H1 (cell line): Measurements from ENCODE around the gene BHLHE23. TPM values are rescaled to one million over a fixed set of nuclear protein-coding genes. Genes with fewer than 3 reads are reported as not detected.

Experiments
- CTCF ChIA-PET: fragments of 300-600 bp; sonication (Branson Sonifier 250); formaldehyde crosslinking; loops from one replicate; lab custom pipeline; 2021; ENCODE audit not compliant: partially characterized antibody; lab: Charles Lee
- POLR2A ChIA-PET: fragments of 300-600 bp; sonication (Branson Sonifier 250); formaldehyde crosslinking; loops from one replicate; lab custom pipeline; 2021; ENCODE audit warnings: inconsistent platforms; ENCODE audit not compliant: partially characterized antibody; lab: Charles Lee
- DNase-seq, 2 experiments: peaks; one replicate each; pipeline versions ENCODE4 v3.0.0 to v3.0.0-alpha.2; 2010 to 2022; ENCODE audit warnings: low spot score in 2 of 2, low read depth in 1 of 2, mixed read lengths in 1 of 2
- FAIRE-seq: peaks from 2 replicates; lab custom pipeline; 2011; peaks lifted over from hg19 to GRCh38; lab: Jason Lieb, UNC
- H2AFZ ChIP-seq: 2 replicates; pipeline ENCODE4 v1.8.1; 2012; ENCODE audit warnings: low read length, inconsistent platforms
- H2AK5ac ChIP-seq: 2 replicates; pipeline ENCODE4 v1.6.1; 2013; ENCODE audit warnings: low read depth, low read length
- H2BK120ac ChIP-seq: replicated peaks from 2 replicates; pipeline ENCODE3; 2013; ENCODE audit warnings: low read depth, low read length, inconsistent platforms
- H2BK12ac ChIP-seq: 2 replicates; pipeline ENCODE4 v1.6.1; 2013; ENCODE audit warnings: low read depth, low read length
- H2BK15ac ChIP-seq: 2 replicates; pipeline ENCODE4 v1.6.1; 2013; ENCODE audit warnings: low read length
- H2BK20ac ChIP-seq: 2 replicates; pipeline ENCODE4 v1.6.1; 2013; ENCODE audit warnings: low read length
- H2BK5ac ChIP-seq: 2 replicates; pipeline ENCODE4 v1.6.1; 2013; ENCODE audit warnings: low read depth, low read length
- H3K14ac ChIP-seq: 2 replicates; pipeline ENCODE4 v1.6.1; 2013; ENCODE audit warnings: inconsistent platforms; ENCODE audit not compliant: insufficient read length
- H3K18ac ChIP-seq: 2 replicates; pipeline ENCODE4 v1.6.1; 2013; ENCODE audit warnings: low read length; ENCODE audit errors: extremely low read depth
- H3K23ac ChIP-seq: 2 replicates; pipeline ENCODE4 v1.6.1; 2013; ENCODE audit warnings: inconsistent platforms; ENCODE audit not compliant: insufficient read length
- H3K23me2 ChIP-seq: 2 replicates; pipeline ENCODE4 v1.6.1; 2013; ENCODE audit warnings: low read depth, low read length
- H3K27ac ChIP-seq: 2 replicates; pipeline ENCODE4 v1.6.1; 2011; ENCODE audit warnings: low read depth, low read length, inconsistent platforms
- H3K27me3 ChIP-seq, 4 experiments: replicated peaks in 1 of 4; 1 replicate in 1 of 4; 2 replicates in 3 of 4; pipeline versions ENCODE4 v1.6.1 to v1.8.1; 2011 to 2013; ENCODE audit warnings: low read length in 3 of 4, mild to moderate bottlenecking in 3 of 4, inconsistent platforms in 2 of 4, mixed read lengths in 2 of 4, moderate library complexity in 1 of 4; ENCODE audit not compliant: control insufficient read depth in 3 of 4, insufficient read depth in 3 of 4; ENCODE audit errors: extremely low read depth in 1 of 4
- H3K36me3 ChIP-seq, 4 experiments: 2 replicates each; pipeline versions ENCODE4 v1.6.1 to v1.8.1; 2011 to 2013; ENCODE audit warnings: mild to moderate bottlenecking in 4 of 4, low read length in 3 of 4, moderate library complexity in 2 of 4, control low read depth in 1 of 4, inconsistent platforms in 1 of 4; ENCODE audit not compliant: insufficient read depth in 4 of 4, control insufficient read depth in 2 of 4
- H3K4ac ChIP-seq: replicated peaks from 2 replicates; pipeline ENCODE3; 2013; ENCODE audit warnings: low read length, low read depth, mixed read lengths, inconsistent platforms; ENCODE audit not compliant: insufficient read length
- H3K4me1 ChIP-seq, 4 experiments: replicated peaks in 1 of 4; 1 replicate in 1 of 4; 2 replicates in 3 of 4; pipeline versions ENCODE4 v1.6.1 to v1.8.1; 2011 to 2013; ENCODE audit warnings: low read length in 3 of 4, inconsistent platforms in 2 of 4, mixed read lengths in 1 of 4; ENCODE audit not compliant: insufficient read depth in 4 of 4, control insufficient read depth in 3 of 4
- H3K4me2 ChIP-seq, 2 experiments: 2 replicates each; pipeline versions ENCODE4 v1.6.1 to v1.8.1; 2011 to 2013; ENCODE audit warnings: low read depth in 2 of 2, low read length in 2 of 2, control low read depth in 1 of 2, inconsistent platforms in 1 of 2, mild to moderate bottlenecking in 1 of 2; ENCODE audit not compliant: insufficient read depth in 1 of 2
- H3K4me3 ChIP-seq, 4 experiments: fragments of 200-600, 300-600 bp in 1 of 4; sonication (generic), shearing (Covaris generic), sonication (Bioruptor Twin) in 1 of 4; 2 replicates each; pipeline versions ENCODE4 v1.5.1 to v1.8.1; 2011 to 2016; ENCODE audit warnings: low read length in 4 of 4, low read depth in 3 of 4, control low read depth in 2 of 4, inconsistent platforms in 2 of 4, mild to moderate bottlenecking in 2 of 4, mixed read lengths in 1 of 4, moderate library complexity in 1 of 4; ENCODE audit not compliant: insufficient read depth in 2 of 4; ENCODE audit errors: extremely low read depth in 1 of 4
- H3K56ac ChIP-seq: replicated peaks from 2 replicates; pipeline ENCODE3; 2013; ENCODE audit warnings: low read depth, mild to moderate bottlenecking, mixed read lengths, low read length, inconsistent platforms; ENCODE audit not compliant: insufficient read length
- H3K79me1 ChIP-seq: 2 replicates; pipeline ENCODE4 v1.6.1; 2013; ENCODE audit warnings: low read depth, low read length, control low read depth
- H3K79me2 ChIP-seq, 2 experiments: 2 replicates each; pipeline versions ENCODE4 v1.6.1 to v1.8.1; 2012 to 2013; ENCODE audit warnings: low read length in 2 of 2, mild to moderate bottlenecking in 2 of 2, inconsistent platforms in 1 of 2; ENCODE audit not compliant: insufficient read depth in 2 of 2, control insufficient read depth in 1 of 2
- H3K9ac ChIP-seq, 4 experiments: replicated peaks in 1 of 4; 1 replicate in 1 of 4; 2 replicates in 3 of 4; pipeline versions ENCODE4 v1.6.1 to v1.8.1; 2011 to 2013; ENCODE audit warnings: low read depth in 3 of 4, low read length in 3 of 4, control low read depth in 2 of 4, mild to moderate bottlenecking in 2 of 4, moderate library complexity in 2 of 4, inconsistent platforms in 1 of 4; ENCODE audit errors: extremely low read depth in 1 of 4
- H3K9me3 ChIP-seq, 2 experiments: 2 replicates each; pipeline versions ENCODE4 v1.6.1 to v1.8.1; 2012 to 2013; ENCODE audit warnings: mild to moderate bottlenecking in 2 of 2, moderate library complexity in 2 of 2, control low read depth in 1 of 2, inconsistent platforms in 1 of 2, low read depth in 1 of 2, low read length in 1 of 2, mixed read lengths in 1 of 2; ENCODE audit not compliant: insufficient read depth in 2 of 2
- H4K20me1 ChIP-seq, 2 experiments: replicated peaks in 1 of 2; 2 replicates each; pipeline versions ENCODE3 to v1.8.1; 2011 to 2013; ENCODE audit warnings: inconsistent platforms in 2 of 2, low read length in 2 of 2, mild to moderate bottlenecking in 1 of 2; ENCODE audit not compliant: insufficient read depth in 2 of 2, control insufficient read depth in 1 of 2
- H4K5ac ChIP-seq: 2 replicates; pipeline ENCODE4 v1.6.1; 2013; ENCODE audit warnings: low read length, low read depth, mixed read lengths, inconsistent platforms; ENCODE audit not compliant: insufficient read length
- H4K8ac ChIP-seq: 2 replicates; pipeline ENCODE4 v1.8.0; 2013; ENCODE audit warnings: mild to moderate bottlenecking, moderate library complexity, low read length, inconsistent platforms; ENCODE audit not compliant: insufficient read depth; ENCODE audit errors: extremely low read depth
- H4K91ac ChIP-seq: replicated peaks from 2 replicates; pipeline ENCODE3; 2013; ENCODE audit warnings: low read length, mixed read lengths, inconsistent platforms; ENCODE audit not compliant: insufficient read length
- FOSL1 ChIP-seq: IDR thresholded peaks from 2 replicates; pipeline ENCODE4 v1.6.1; 2011; ENCODE audit warnings: mild to moderate bottlenecking, low read depth, low read length, moderate library complexity; ENCODE audit not compliant: insufficient read depth
- WGBS, 2 experiments: shearing (Covaris generic) in 1 of 2; methylation state at CpG; one replicate each; pipeline versions ENCODE4 v1.1.6 to v1.1.7; 2013 to 2015; ENCODE audit warnings: low lambda C conversion rate in 2 of 2, mixed read lengths in 2 of 2, inconsistent platforms in 1 of 2, low coverage in 1 of 2, missing lambda C conversion rate in 1 of 2; ENCODE audit not compliant: insufficient replicate concordance in 2 of 2, insufficient coverage in 1 of 2, insufficient read length in 1 of 2; ENCODE audit errors: extremely low coverage in 1 of 2, missing lambda C conversion rate in 1 of 2; 5-methylcytosine and 5-hydroxymethylcytosine counted together
- polyA plus RNA-seq, 7 experiments: library from polyadenylated mRNA; depleted of rRNA in 3 of 7; stranded (reverse) in 5 of 7; unstranded in 2 of 7; fragments of >200 nt in 5 of 7; fragments of 200-250 nt in 2 of 7; gene quantifications; 1 replicate in 5 of 7; 2 replicates in 1 of 7; 4 replicates in 1 of 7; pipeline versions ENCODE4 v1.2.1 to v1.2.3, GENCODE V29; 2011 to 2013; ENCODE audit warnings: missing spikeins in 2 of 7, mixed read lengths in 2 of 7
- total RNA-seq: library from RNA; stranded (reverse); fragmentation: NEBNext Ultra II Directional; extraction: Animal tissue kit (Norgen Biotek cat#: 25700); gene quantifications from 2 replicates; pipeline ENCODE4 v1.2.1, GENCODE V29; 2021

BHLHE23 gene
- total and polyA plus RNA-seq, 2 of the 8 experiments (the other 6 are each of a cell fraction or from before 2014, with no cell fraction given) = 0.47 TPM; not detected in 1

DNA sequence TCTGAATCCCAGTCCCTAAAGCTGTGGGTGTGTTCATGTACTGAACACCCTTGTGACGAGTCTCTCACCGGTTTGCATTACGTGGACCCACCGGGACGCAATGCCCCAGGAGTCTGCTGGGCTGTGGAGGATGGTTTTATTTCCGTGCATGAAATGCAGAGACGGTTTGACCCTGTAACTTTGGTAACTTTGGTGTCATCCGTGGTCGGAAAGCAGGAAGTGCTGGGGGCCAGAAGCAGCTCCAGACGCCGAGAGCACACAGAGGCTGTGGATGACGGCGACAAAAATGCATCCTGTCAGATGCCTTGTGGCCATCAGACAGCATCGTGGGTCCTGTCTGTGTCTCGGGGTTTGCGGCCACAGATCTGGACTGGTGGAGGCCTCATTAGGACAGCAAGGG, 7.2 kb downstream of the BHLHE23 start:
- Histone ChIP-seq H3K36me3 (no peaks in the 10 kb centered on the region), H4K8ac (no peak overlapping the region; the same call in 1 of the 2 replicates), H2BK12ac (no peak overlapping the region), H3K23me2 (peaks cover 3% of the 10 kb centered on the region; the same call in 1 of the 2 replicates), H2BK5ac (no peak overlapping the region), H4K5ac (no peak overlapping the region), H3K79me2 (no peaks in the 10 kb centered on the region), H3K9ac (no peak overlapping the region), H2BK15ac (no peak overlapping the region), H3K23ac (no peak overlapping the region), H3K4me2 (no peak overlapping the region)
- no peak for FAIRE-seq
- ChIA-PET POLR2A (interaction anchor here (0.7 to 1.7 kb wide), 4 partner anchors 26 to 63 kb away, joined by 3 to 6 read pairs (median 4); no protein-coding TSS in a partner anchor), CTCF (interaction anchor here (1.1 to 2.3 kb wide), 2 partner anchors 10 to 11 kb away, joined by 3 to 6 read pairs; no protein-coding TSS in a partner anchor)
- 91% methylated on average over 16 of the region's 16 CpGs; no CpG with 5 or more reads in 1 of the 2 experiments for WGBS, 2 experiments
- no peak for TF ChIP-seq FOSL1
- TF ChIP-seq, all 59 proteins: peak for 0
- Histone ChIP-seq H3K4me1 (peaks cover 2 to 19% (median 11%) of the 10 kb centered on the region in 4 experiments), H2AFZ (no peak overlapping the region), H3K27ac (no peak overlapping the region), H3K9me3 (no peaks in the 10 kb centered on the region), H4K20me1 (peaks cover 0 to 4% of the 10 kb centered on the region in 2 experiments), H3K4me3 (no peak overlapping the region), H2BK20ac (no peak overlapping the region), H3K14ac (no peak overlapping the region), H2BK120ac (no peak overlapping the region), H2AK5ac (no peak overlapping the region), H4K91ac (no peak overlapping the region), H3K18ac (no peak overlapping the region), H3K56ac (no peak overlapping the region), H3K4ac (no peak overlapping the region), H3K79me1 (no peaks in the 10 kb centered on the region), H3K27me3 (peaks cover 13 to 31% (median 28%) of the 10 kb centered on the region in 4 experiments)
- DNase-seq = no peak
